Bone marrow (tissue), 2 donors: Measurements from ENCODE around the gene LIMS2.

Experiments used
- DNase-seq, 2 donors: peaks; one replicate each; lab custom pipeline; 2025; lab: John Stamatoyannopoulos, UW

The LIMS2 gene

GRCh38 chr2:127701193-127701650 is 25.9 kb upstream of the LIMS2 start, which contains the start of gene SFT2D3:
TSS of gene SFT2D3 (plus strand) at chr2:127701497. CDS start at chr2:127701529, 32 bp downstream.
- peak; percentile 85 to 90 for DNase-seq

- no peak for DNase-seq
These were observed 25.3 kb upstream of the LIMS2 start for GRCh38 chr2:127700527-127701192.

DNA sequence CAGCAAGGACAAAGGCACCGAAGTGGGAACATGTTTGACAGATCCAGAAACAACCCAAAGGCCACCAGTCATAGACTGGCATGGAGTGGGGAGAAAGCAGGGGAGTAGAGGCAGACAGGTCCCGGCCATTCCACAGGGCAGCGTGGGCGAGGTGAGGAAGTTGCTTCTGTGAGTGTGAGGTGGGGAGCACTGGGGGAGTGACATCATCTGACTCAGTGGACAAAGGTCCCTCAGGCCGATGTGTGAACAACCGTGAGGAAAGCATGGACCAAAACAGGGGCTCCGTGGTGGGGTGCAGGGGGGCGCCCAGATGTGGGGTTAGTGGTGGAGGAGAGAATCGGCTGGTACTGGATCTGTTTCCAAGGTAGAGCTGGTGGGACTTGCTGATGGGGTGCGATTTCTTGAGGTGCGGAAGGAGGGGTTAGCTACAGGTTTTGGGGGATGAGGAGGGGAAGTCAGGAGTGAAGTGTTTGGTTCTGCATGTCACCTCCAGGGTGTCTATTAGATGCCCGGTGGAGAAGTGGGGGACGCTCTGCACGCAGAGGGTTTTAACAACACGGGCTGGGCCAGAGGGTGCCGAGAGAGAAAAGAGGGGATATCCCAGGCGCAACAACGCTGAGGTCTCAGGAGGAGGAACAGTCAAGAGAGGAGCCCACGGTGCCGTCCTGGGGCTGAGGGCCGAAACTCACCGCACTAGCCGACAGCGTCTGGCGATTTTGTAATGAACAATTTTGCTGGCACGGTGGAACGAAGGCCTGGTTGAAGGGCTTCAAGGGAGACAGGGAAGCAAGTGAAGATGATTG is 23.4 kb upstream of the LIMS2 start:
- DNase-seq, result no peak

DNA sequence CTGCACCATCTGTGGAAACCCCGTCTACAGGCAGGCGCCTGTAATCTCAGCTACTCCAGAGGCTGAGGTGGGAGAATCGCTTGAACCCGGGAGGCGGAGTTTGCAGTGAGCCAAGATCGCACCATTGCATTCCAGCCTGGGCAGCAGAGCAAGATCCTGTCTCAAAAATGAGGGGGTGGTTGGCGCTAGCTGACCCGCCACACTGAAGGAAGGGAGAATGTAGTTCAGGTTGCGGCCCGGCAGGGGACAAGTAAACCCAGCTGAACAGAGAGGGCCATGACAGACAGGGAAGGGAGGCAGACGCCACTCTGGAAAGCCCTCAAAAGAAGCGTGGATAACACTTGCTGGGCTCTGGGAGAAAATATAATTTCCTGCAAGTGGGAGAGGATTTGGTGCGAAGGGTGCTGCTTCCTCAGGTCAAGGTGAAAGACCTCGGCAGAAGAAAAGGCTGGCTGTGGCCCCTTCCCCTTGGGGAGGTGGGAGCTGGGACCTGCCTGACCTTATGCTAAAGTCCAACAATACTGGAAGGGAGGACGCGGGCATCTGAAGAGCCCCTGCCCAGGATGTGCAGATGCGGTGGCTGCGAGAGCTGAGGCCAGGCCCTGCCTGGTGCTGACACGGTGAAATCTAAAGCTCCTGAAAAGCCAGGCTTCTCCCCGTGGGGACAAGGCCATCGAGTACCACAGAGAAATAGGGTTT is 22.3 kb upstream of the LIMS2 start:
- no peak for DNase-seq

DNA sequence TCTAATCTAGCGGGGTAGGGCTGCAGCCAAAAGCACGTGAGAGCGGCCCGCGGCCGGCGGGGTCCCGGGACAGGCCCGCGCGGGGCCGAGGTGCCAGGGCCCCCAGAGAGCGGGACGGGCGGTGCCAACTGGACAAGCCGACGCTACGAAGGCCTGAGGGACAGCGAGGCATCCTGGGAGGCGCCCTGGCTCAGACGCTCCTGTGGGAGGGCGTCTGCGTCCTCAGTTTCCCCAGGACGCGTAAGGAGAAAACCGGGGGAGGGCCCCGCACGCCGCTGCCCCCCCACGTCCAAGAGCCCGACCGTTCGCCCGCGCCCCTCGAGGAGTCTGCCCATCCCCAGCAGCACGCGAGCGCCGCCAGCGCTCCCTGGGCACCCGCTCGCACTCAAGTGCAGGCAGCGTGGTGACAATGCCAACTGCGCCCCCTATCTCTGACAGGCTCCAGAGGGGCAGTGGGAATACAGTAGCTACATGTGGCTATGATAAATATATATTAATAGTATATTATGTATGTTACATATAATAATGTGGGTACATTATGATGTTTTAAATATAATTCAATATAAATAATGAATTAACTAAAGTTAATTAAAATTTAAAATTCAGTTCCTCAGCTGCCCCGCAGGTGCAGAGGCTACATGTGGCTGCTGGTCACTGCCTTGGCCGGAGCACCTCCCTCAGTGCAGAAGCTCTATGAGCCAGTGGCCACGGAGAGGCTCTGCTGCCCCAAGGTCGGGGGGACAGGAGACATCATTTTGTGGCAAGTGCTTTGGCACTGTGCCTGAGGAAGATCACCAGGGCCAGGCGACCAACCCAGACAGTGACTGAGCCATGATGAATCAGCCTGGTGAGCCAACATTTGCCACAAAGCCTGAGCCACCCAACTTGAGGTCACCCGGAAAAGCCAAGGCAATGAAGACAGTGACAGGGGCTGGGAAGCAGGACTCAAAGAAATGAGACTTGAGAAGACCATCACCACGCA is 20.5 kb upstream of the LIMS2 start:
- peak in 1 of 2 donors; percentile 58 for DNase-seq

DNA sequence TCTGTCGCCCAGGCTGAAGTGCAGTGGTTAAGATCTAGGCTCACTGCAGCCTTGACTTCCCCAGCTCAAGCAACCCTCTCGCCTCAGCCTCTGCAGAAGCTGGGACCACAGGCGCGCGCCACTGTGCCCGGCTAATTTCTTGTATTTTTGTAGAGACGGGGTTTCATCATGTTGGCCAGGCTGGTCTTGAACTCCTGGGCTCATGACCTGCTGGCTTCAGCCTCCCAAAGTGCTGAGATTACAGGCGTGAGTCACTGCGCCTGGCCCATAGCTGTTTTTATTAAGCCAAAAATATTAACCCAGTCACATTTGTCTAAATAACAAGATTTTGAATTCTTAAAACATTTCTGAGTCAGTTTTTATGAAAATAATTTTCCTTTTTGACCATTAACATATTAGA is 19.7 kb upstream of the LIMS2 start:
- DNase-seq, result no peak

- DNase-seq, result no peak
These were observed 15.4 kb upstream of the LIMS2 start for GRCh38 chr2:127690696-127691095.

DNA sequence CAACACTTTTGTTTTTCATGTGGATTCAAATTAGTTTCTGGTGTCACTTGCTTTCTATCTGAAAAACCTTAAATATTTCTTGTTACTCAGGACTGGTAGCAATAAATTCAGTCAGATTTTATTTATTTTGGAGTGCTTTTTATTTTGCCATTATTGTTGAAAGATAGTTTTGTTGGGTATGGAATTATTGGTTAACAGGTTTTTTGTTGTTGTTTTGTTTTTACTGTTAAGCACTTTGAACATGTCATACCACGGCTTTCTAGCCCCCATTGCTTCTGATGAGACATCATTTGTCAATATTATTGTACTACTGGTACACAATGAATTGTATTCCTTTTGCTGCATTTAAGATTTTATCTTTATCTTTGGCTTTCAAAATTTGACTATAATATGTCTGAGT is 13.1 kb upstream of the LIMS2 start:
- no peak for DNase-seq

GRCh38 chr2:127685410-127686080 is 10.2 kb upstream of the LIMS2 start:
- DNase-seq, result no peak

GRCh38 chr2:127683757-127684156 is 8.4 kb upstream of the LIMS2 start:
- no peak for DNase-seq

GRCh38 chr2:127683056-127683455 is 7.7 kb upstream of the LIMS2 start:
- DNase-seq, result no peak

DNA sequence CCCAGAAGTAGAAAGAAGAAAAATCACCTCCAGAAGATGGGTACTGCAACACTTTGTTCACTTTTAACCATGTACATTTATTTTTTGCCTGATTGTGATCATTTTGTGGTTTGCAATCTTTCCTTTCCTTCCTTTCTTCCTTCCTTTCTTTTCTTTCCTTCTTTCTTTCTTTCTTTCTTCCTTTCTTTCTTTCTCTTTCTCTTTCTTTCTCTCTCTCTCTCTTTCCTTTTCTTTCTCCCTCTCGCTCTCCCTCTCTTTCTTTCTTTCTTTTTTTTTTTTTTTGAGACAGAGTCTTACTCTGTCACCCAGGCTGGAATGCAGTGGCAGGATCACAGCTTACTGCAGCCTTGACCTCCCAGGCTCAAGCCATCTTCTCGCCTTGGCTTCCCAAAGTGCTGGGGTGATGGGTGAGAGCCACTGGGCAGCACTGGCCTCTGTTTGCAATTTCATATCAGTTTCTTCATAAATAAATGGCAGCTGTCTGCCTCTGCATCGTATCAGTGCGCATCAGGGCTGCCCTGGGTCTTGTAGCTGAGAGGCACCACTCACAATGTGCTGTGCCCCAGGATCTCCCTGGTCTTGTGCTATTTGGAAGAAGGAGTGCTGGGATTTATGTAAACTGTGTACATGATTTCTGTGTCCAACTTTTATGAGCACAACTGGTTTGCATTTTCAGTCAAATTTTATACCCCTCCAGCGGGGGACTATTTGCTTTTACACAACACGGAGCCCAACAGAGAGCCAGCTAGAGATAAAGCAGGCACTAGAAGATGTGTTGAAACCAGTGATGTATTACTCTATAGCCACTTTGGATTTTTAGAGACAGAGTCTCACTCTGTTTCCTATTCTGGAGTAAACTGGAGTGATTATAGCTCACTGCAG is 6.9 kb upstream of the LIMS2 start:
- DNase-seq, result no peak

GRCh38 chr2:127681288-127681804 is 6.0 kb upstream of the LIMS2 start:
- no peak for DNase-seq

DNA sequence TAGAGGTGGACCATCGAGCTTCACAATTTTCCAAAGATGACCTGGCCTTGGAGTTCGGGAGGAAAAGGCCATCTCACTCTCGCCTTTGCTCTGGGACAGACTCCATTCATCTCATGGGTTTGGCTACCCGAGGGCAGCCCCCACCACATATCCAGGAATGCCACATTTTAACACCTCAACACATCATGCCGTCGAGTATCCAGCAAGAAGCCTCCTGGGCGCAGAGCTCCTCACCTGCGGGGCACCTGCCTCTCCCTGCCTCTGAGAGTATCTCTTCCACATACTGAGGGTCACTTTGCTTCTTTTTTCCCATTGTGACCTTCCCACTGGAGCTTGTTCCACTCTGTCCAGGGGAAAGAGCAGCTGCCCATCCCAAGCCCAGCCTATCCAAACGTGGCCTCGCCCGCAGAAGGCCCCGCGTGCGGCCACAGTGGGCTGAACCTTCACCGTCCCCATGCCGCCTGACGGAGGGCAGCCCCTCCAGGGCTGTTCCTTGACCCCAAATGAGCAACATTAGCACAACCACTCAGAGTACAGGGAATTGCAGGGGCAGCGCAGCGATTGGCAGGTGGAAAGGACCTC is 5.5 kb upstream of the LIMS2 start:
- DNase-seq, result no peak

DNA sequence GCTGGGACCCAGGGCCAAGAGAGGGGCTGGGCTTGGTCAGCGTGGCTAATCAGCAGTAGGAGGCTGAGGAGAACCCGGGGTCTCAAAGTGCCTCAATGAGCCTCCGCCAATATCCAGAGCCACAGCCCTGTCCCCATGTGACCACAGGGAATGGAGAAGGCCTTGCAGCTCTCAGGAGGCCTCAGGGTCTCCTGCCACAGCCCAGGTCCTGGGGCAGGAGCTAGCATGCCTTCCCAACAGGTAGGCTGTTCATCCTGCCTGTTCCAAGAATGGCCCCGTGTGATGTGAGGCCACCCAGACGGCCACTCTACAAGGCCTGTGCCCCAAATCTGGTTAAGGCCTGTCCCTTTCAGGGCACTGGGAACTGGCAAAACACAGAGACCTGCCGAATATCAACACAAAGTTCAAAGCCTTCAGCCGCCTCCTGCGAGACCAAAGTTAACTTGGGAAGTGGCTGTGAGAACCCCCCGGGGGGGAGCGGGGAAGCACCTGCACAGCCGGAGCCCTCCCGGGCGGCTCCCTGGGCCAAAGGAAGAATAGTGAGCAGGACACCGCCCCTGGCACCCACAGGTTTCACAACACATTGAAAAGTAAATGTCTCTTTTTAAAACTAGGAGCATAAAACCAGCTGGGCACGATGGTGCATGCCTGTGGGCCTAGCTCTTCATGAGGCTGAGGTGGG is 4.5 kb upstream of the LIMS2 start:
- no peak for DNase-seq

GRCh38 chr2:127678991-127679390 is 3.7 kb upstream of the LIMS2 start:
- DNase-seq, result no peak

DNA sequence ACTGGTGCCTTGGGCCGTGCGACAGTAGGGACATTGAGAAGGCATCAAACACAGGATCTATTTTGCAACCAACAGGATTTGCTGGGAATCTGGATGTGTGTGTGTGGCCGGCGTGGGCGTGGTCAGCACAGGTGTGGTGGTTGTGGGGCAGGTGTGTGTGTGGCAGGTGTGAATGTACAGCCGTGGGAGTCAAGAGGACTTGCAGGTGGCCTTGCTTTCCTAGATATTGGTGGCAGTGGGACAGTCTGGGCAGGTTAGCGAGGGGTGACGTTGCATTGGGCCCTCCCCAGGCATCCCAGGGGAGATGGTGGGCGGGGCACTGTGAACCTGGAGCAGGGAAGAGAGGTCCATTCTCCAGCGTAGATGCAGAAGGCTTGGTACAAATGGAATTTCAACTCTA is 3.2 kb upstream of the LIMS2 start:
- DNase-seq, result no peak

DNA sequence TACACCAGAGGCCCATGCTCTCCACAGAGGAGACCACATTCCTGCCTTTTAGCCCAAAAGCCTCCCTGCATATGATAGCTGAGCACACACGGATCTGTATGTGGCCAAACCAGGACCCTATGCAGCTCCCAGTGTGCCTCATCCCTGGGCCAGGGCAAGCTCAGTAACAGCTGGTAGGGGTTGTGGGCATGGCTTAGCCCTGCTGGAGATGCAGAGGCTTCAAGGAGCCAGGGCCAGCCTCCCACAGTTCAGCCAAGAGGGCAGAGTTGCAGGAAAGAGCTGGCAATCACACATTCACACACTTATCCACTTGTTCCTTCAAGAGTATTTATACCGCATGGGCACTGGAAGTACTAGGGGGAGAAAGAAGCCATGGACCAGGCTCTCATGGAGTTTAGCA is 1.6 kb upstream of the LIMS2 start:
- no peak for DNase-seq
